ENCODE measurements around the gene DCBLD1.

DCBLD1 gene

GRCh38 chr6:117574198-117574597 is 91.7 kb downstream of the DCBLD1 start:
- peaks cover 30% of the 10 kb centered on the region for H3K36me3 Mint-ChIP-seq (ENCODE audit: insufficient read depth)
- no peaks in the 10 kb centered on the region for H3K27me3 Mint-ChIP-seq
- H3K9me3 Mint-ChIP-seq: no peaks in the 10 kb centered on the region
- DNase-seq (no peak), ATAC-seq (replicated peaks) (no peak)
- H3K27ac Mint-ChIP-seq: no peak overlapping the region
- peaks cover 2 to 4% of the 10 kb centered on the region in 2 donors for H3K4me1 Mint-ChIP-seq (ENCODE audit: low read depth in 2 of 2)
- no peak overlapping the region for H3K4me3 Mint-ChIP-seq

- Mint-ChIP-seq H3K36me3 (ENCODE audit: insufficient read depth) (peaks cover 15% of the 10 kb centered on the region), H3K27me3 (no peaks in the 10 kb centered on the region), H3K9me3 (no peaks in the 10 kb centered on the region), H3K4me1 (ENCODE audit: low read depth in 2 of 2) (peaks cover 28 to 51% of the 10 kb centered on the region in 2 donors), H3K27ac (peak overlapping the region in 1 of 2 donors; percentile 10), H3K4me3 (no peak overlapping the region)
- ATAC-seq (replicated peaks) (no peak), DNase-seq (no peak)
These were observed 103.2 kb downstream of the DCBLD1 start for GRCh38 chr6:117585647-117586046.

DNA sequence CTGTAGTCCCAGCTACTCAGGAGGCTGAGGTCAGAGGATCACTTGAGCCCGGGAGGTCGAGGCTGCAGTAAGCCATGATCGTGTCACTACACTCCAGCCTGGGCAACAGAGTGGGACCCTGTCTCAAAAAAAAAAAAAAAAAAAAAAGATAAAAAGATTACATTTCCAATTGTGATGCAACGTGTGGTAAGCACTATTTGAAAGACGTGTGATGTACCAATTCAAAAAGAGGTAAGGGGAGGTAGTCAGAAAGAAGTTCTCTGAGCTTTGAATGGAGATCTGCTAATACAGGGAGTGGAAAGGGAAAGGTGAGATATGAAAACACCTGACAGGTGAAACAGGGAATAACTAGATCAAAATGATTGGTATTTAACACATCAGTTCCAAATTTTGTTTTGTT is 108.0 kb downstream of the DCBLD1 start:
- Mint-ChIP-seq H3K4me1 (ENCODE audit: low read depth in 2 of 2) (peaks cover 13 to 19% of the 10 kb centered on the region in 2 donors), H3K27ac (no peak overlapping the region), H3K36me3 (ENCODE audit: insufficient read depth) (peaks cover 14% of the 10 kb centered on the region), H3K4me3 (no peak overlapping the region), H3K9me3 (no peaks in the 10 kb centered on the region), H3K27me3 (no peaks in the 10 kb centered on the region)
- DNase-seq: no peak
- ATAC-seq (replicated peaks): no peak

GRCh38 chr6:117591405-117591804 is 108.9 kb downstream of the DCBLD1 start:
- no peak for ATAC-seq (replicated peaks)
- no peak for DNase-seq
- Mint-ChIP-seq H3K27me3 (no peaks in the 10 kb centered on the region), H3K36me3 (ENCODE audit: insufficient read depth) (peaks cover 12% of the 10 kb centered on the region), H3K9me3 (no peaks in the 10 kb centered on the region), H3K4me3 (no peak overlapping the region), H3K27ac (no peak overlapping the region), H3K4me1 (ENCODE audit: low read depth in 2 of 2) (peaks cover 12 to 21% of the 10 kb centered on the region in 2 donors)

GRCh38 chr6:117592983-117593759 is 110.7 kb downstream of the DCBLD1 start:
- Mint-ChIP-seq H3K27me3 (no peaks in the 10 kb centered on the region), H3K4me3 (no peak overlapping the region), H3K9me3 (no peaks in the 10 kb centered on the region), H3K36me3 (ENCODE audit: insufficient read depth) (peaks cover 17% of the 10 kb centered on the region), H3K4me1 (ENCODE audit: low read depth in 2 of 2) (peaks cover 8 to 18% of the 10 kb centered on the region in 2 donors), H3K27ac (no peak overlapping the region)
- DNase-seq (no peak), ATAC-seq (replicated peaks) (no peak)

- Mint-ChIP-seq H3K4me3 (no peak overlapping the region), H3K4me1 (ENCODE audit: low read depth in 2 of 2) (peaks cover 19 to 30% of the 10 kb centered on the region in 2 donors), H3K9me3 (no peaks in the 10 kb centered on the region), H3K36me3 (ENCODE audit: insufficient read depth) (peaks cover 11% of the 10 kb centered on the region), H3K27ac (no peak overlapping the region), H3K27me3 (no peaks in the 10 kb centered on the region)
- ATAC-seq (replicated peaks): no peak
- DNase-seq: no peak
These were observed 112.8 kb downstream of the DCBLD1 start for GRCh38 chr6:117595099-117595923.

DNA sequence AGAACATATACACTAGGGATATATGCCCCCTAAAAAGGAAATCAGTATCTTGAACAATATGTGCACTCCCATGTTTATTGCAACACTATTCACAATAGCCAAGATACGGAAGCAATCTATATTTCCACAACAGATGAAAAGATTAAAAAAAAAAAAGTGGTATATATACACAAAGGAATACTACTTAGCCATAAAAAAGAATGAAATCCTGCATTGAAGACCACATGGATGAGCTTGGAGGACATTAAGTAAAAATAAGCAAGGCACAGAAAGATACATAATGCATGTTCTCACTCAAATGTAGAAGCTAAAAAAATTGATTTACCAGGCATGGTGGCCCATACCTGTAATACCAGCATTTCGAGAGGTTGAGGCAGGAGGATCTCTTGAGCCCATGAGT is 115.3 kb downstream of the DCBLD1 start:
- ATAC-seq (replicated peaks) (no peak), DNase-seq (no peak)
- H3K4me1 Mint-ChIP-seq (ENCODE audit: low read depth in 2 of 2): peaks cover 29 to 45% of the 10 kb centered on the region in 2 donors
- peaks cover 18% of the 10 kb centered on the region for H3K36me3 Mint-ChIP-seq (ENCODE audit: insufficient read depth)
- H3K9me3 Mint-ChIP-seq: no peaks in the 10 kb centered on the region
- no peak overlapping the region for H3K4me3 Mint-ChIP-seq
- H3K27ac Mint-ChIP-seq: no peak overlapping the region
- H3K27me3 Mint-ChIP-seq: no peaks in the 10 kb centered on the region
